ENCODE data around the gene ATP6V0B.

Gene ATP6V0B

DNA sequence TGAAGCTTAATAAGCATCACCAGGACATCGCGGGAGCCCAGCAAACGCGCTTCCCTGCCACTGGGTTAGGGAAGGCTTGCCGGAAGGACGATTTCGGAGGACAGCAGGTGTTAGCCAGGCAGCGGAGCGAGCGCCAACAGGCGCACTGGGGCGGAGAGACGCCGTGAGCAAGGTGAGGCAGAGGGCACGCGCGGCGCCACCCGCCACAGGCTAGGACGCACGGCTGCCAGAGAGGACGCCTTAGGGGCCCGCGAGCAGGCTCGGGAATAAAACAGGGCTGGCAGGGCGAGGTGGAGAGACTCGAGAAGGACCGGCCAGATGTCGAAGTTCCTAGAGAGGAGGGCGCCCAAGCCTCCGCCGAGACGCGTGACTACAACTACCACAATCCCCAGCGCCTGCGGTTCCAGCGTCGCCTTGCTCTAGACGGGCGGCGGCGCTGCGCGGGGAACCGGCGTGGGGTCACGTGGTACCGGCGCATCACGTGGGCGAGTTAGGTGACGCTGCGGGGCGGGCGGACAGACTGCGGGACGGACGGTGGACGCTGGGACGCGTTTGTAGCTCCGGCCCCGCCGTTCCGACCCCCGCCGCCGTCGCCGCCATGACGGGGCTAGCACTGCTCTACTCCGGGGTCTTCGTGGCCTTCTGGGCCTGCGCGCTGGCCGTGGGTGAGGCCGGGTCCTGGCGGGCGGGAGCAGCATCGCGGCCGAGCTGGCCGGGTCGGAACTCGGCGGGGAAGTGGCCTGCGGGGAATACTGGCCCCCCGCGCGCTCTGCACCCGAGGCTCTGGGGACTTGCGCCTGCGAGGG lies at the start of gene ATP6V0B:
TSS of gene ATP6V0B (plus strand) at position 518 of the 806 bp plus-strand sequence. CDS start at position 599, 81 bp downstream.
- peak; percentile 96 for DNase-seq

DNA sequence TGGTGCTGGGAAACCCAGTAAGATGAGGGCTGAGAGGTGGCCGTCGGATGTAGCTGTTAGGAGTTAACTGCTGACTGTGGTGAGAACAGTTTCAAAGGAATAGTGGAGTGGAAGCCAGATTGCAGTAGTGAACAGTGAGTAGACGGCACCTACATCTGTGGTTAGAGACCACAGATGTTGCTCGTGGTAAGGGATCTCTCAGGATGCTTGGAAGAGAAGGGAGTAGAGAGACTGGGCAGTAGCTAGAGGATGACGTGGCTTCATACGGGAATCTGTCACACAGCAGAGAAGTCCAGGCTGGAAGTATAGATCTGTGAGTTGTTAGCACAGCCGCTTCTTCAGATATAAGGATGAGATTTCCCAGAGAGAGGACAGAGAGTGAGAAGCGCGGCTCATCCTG lies 48.9 kb upstream of the ATP6V0B start:
- no peak for DNase-seq

DNA sequence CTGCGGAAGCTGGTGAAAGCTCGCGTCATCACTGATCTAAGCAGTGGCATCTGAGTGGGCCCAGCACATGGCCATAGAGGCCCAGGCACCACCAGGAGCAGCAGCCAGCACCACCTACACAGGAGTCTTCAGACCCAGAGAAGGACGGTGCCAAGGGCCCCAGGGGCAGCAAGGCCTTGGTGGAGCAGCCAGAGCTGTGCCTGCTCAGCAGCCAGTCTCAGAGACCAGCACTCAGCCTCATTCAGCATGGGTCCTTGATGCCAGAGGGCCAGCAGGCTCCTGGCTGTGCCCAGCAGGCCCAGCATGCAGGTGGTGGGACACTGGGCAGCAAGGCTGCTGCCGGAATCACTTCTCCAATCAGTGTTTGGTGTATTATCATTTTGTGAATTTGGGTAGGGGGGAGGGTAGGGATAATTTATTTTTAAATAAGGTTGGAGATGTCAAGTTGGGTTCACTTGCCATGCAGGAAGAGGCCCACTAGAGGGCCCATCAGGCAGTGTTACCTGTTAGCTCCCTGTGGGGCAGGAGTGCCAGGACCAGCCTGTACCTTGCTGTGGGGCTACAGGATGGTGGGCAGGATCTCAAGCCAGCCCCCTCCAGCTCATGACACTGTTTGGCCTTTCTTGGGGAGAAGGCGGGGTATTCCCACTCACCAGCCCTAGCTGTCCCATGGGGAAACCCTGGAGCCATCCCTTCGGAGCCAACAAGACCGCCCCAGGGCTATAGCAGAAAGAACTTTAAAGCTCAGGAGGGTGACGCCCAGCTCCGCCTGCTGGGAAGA lies 44.4 kb upstream of the ATP6V0B start:
- DNase-seq, result no peak

DNA sequence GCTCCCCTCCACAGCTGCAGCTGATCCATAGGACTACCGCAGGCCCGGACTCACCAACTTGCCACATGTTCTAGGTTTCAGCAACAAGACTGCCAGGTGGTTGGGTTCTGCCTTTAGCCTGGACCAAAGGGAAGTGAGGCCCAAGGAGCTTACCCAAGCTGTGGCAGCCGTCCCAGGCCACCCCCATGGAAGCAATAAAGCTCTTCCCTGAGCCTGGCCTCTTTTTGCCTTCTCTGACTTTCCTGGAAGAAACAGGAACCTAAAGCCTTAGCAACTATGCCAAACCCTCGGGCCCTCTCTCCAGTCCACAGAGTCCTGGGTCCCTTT lies 43.8 kb upstream of the ATP6V0B start:
- no peak for DNase-seq

DNA sequence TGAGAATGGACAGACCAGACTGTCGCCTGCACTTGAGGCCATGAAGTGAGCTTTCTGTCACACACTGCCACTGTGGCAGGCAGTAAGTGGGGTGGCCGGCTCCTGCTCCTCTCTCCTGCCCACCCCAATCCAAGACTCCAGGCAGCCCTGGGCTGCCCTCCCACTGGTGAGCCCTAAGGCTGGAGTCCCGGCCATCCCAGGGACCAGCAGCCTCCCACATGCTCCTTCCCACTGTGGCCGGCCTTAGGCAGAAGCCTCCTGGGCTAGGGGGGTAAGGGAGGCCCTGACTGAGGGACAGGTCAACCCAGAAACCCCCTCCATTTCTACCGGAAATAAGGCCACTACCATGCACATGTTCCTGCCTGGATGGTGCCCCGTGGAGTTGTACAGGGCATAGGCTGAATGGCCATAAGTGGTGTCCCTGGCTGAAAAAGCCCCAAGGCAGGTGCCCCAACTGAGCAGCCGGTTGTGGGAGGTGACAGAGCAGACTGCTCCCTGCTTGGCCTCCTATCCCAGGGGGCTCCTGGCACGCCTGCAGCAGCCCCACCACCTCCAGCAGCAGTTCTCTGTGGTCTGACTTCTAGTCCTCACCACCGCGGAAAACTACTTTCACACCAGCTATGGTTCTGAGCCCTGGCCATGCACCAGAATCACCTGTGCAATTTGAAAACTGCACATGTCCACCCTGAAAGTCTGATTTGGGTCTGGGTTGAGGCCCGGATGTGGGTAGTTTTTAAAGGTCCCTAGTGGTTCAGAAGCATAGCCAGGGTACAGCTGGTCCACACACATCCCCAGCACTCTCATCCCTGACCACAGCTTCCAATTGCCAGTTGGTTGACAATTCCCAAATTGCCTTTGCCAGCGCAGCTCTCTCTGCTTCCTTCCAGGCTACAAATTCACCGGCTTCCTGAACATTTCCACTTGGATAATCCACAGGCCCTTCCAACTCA lies 42.8 kb upstream of the ATP6V0B start:
- peak; percentile 5 for DNase-seq

DNA sequence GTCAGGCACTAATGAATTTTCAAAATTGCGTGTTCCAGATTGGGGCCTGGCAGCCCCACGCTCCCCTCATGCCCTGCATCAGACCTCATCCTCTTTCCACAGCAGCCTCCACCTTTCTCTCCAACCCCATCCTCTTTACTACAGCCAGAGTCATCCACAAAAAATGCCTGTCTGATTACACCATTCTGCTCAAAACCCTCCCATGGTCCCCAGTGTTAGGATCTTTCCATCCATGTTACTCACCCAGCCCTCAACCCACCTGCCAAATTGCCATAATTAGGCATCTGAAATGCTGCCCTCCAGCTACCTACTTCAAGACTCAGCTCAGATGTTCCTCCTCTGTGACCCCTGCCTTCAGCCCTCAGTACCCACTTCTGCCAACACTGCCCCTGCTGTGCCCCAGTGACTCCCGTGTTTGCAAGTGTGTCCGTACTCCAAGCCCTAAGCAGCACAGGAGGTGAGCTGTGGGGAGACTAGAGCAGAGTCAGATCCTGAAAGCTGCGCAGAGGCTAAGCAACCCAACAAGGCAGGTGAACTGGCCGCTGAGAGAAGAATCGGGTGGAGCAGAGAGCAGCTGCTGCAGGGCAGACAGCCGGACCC lies 41.9 kb upstream of the ATP6V0B start:
- no peak for DNase-seq

DNA sequence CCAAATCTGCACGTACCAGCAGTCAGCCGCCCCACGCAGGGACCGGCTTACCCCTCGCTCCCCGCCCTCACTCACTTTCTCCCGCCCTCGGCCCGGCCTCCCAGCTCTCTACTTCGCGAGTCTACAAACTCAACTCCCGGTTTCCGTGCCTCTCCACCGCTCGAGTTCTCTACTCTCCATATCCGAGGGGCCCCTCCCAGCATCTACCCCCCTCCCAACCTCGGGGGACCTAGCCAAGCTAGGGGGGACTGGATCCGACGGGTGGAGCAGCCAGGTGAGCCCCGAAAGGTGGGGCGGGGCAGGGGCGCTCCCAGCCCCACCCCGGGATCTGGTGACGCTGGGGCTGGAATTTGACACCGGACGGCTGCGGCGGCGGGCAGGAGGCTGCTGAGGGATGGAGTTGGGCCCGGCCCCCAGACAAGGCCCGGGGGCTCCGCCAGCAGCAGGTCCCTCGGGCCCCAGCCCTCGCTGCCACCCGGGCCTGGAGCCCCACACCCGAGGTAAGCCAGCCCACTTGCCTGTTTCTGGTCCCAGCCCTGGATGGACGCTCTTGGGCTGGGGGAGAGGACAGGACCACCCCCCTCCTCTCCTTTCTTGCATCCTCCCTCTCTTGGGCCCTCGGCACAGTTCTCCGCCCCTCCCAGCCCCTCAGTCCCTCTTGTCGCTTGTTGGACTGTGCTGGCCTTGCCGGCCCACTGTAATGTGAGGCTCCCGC lies 41.2 kb upstream of the ATP6V0B start, which contains the start of gene ARTN:
TSS of gene ARTN (plus strand) at position 416 of the 715 bp plus-strand sequence. CDS start 1,856 bp downstream, outside the sequence.
- DNase-seq, result peak; percentile 64

DNA sequence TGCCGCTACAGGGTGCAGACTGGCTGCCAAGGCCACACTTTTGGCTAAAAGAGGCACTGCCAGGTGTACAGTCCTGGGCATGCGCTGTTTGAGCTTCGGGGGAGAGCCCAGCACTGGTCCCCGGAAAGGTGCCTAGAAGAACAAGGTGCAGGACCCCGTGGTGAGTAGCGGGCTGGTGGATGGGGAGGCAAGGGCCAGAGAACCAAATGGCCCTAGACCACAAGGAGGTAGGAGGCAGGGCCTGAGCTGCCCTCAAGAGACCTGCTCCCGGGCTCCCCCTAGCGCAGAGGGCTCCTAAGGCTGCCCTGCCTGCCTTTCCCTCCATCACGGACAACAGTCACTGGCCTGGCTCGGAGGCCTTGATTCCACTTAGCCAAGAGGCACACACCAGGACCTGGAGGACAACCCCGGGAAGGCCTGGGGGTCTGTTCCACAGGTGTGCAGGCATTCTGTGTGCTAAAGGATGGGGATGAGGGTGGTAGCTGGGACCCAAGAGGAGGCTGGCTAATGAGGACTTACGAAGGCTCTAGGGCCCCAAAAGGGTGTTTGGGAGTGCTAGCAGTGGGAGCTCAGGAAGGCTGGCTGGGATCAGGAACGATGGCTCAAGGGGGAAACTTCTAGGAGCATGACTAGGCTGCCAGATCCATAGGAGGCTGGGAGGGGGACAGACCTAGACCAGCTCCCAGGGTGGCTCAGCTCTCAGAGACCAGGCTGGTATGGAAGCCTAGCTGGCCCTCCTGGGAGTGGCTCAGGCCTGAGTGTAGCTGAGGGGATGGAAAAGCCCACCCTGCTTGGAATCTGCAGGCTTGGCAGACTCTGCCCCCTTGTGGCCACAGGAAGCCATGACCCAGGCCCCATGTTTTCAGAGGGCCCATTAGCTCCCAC lies 40.4 kb upstream of the ATP6V0B start:
- peak; percentile 92 for DNase-seq

DNA sequence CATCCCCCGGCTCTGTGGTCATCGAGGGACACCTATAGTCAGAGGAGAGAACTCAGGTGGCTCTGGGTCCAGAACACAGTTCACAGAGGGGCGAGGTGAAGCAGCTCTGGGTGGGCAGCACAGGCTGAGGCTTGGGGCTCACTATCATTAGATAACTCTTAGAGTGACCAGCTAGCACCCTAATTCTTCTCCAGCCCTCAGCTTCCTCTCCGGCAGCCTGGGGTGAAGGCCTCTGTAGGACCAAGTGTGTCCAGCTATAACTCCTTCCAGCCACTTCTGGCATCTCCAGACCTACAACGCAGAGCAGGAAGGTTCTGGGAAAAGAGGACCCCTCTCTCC lies 39.8 kb upstream of the ATP6V0B start:
- DNase-seq, result no peak

DNA sequence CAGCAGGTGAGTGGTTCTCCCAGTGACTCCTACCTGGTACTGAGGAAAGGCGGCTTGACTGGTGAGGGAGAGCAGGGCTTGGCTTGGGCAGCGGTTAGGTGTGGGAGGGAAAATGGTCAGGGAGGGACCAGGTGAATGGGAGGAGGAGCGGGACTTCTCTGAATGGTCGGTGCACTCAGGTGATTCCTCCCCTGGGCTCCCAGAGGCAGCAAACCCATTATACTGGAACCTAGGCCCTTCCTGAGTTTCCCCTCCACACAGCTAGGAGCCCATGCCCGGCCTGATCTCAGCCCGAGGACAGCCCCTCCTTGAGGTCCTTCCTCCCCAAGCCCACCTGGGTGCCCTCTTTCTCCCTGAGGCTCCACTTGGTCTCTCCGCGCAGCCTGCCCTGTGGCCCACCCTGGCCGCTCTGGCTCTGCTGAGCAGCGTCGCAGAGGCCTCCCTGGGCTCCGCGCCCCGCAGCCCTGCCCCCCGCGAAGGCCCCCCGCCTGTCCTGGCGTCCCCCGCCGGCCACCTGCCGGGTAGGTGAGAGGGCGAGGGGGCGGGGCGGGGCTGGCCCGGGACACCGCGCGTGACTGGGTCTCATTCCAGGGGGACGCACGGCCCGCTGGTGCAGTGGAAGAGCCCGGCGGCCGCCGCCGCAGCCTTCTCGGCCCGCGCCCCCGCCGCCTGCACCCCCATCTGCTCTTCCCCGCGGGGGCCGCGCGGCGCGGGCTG lies 38.9 kb upstream of the ATP6V0B start:
- peak; percentile 37 for DNase-seq

DNA sequence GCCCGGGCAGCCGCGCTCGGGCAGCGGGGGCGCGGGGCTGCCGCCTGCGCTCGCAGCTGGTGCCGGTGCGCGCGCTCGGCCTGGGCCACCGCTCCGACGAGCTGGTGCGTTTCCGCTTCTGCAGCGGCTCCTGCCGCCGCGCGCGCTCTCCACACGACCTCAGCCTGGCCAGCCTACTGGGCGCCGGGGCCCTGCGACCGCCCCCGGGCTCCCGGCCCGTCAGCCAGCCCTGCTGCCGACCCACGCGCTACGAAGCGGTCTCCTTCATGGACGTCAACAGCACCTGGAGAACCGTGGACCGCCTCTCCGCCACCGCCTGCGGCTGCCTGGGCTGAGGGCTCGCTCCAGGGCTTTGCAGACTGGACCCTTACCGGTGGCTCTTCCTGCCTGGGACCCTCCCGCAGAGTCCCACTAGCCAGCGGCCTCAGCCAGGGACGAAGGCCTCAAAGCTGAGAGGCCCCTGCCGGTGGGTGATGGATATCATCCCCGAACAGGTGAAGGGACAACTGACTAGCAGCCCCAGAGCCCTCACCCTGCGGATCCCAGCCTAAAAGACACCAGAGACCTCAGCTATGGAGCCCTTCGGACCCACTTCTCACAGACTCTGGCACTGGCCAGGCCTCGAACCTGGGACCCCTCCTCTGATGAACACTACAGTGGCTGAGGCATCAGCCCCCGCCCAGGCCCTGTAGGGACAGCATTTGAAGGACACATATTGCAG lies 38.2 kb upstream of the ATP6V0B start:
- peak; percentile 72 for DNase-seq

DNA sequence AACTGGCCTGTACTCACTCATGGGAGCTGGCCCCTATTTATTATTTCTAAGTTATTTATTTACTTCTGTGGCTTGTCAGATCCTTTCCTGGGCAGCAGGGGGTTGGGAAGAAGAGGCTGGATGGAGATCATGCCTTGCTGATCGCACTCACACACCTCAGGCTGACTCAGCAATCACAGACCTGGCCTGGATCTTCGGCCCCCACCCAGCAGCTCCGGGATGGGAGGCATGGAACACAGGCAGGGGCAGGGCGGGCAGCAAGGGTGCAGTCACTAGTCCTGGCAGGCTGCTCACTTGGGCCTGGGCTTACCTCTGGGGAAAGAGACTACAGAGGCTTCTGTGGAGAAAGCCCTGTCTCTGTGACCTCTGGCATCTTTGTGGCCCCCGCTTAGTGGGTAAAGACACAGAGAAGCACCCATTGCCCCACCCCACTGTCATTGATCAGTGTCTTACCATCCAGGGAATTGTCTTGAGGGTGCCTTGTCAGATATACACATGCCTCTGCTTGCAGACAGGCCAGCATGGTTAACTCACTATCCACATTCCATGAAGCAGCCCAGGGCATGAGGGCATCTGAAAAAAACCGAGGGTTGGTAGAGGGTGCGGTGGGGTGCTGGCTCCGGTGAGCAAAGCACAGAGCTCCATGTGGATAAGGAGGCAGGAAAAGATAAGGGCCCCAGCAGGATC lies 37.4 kb upstream of the ATP6V0B start:
- DNase-seq, result no peak

DNA sequence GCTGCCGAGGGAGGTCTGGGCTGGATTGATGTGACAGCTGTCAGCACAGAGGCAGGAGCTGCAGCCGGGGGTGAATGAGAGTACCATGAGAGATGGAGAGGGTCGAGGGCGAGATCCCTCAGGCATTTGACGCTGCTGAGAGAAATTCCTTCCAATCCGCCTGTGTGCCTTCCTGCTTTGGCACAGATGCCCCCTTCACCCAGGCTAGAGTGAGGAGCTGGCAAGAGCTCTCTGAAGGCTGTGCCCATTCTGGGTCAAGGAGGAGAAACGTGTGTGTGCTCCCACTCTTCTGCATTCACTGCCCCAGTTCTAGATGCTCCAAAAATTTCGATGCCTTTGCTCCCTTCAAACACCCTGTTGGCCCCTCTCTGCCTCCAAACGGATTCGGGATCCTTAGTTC lies 36.4 kb upstream of the ATP6V0B start:
- no peak for DNase-seq

DNA sequence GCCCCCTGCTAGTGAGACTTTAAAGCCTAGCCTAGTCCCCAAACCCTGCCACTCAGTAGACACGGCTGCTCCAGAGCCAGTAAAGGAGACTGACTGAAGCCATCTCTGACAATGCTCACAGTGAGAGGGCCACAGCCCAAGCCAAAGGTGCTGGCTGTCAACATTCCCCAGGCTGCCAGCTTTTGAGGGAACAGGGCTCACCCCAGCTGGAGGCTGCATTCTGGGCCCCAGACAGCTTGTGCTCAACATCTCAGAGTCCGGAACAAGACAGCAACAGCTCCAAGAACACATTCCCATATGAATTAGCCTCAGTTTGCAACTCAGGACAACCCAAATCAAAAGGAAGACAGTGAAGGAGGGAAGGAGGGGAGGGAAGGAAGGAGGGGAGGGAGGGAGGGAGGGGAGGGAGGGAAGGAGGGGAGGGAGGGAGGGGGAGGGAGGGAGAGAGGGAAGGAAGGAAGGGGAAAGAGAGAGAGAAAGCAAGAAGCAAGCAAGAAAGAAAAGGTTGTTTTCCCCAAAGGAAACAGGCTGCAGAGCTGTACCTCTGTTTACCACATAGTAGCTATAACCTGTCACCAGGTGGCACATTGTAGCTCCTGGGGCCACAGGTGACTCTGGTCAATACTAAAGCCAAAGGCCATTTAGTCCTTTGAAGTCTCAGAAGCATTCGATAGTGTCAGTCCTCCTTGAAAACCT lies 35.7 kb upstream of the ATP6V0B start:
- no peak for DNase-seq

DNA sequence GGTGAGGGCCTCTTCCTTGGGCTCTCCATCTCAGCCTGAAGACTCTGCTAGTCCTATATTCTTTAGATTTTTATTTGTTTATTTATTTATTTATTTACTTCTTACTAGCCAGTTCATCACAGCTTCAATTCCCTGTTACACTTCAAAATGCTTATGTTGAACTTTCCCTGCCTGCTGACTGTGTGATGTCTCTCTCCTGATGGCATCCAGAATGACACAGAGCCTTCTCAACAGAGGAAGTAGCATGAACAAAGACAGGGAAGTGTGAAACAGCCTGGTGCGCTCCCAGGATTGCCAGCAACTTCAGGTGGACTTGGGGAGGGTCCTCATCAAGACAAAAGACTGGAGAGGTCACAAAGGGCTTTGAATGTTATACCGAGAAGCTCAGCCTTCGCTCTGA lies 32.3 kb upstream of the ATP6V0B start:
- no peak for DNase-seq

DNA sequence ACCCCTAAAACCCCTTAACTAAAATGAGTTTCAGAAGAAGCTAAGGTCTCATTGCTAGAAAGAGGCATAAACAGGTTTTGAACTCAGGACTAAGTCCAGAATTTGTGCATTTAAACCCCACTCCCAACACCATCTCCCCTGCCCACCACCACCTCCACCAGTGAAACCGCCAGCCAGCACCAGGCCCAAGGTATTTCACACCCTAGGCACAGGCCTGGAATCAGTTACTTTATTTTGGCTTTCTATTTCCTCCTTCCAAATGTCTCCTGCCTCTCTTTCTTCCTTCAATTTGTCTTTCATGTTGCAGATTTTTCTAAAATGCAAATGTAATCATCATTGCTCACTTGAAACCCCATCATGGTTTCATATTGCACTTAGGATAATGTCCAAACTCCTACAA lies 29.9 kb upstream of the ATP6V0B start:
- DNase-seq, result no peak

DNA sequence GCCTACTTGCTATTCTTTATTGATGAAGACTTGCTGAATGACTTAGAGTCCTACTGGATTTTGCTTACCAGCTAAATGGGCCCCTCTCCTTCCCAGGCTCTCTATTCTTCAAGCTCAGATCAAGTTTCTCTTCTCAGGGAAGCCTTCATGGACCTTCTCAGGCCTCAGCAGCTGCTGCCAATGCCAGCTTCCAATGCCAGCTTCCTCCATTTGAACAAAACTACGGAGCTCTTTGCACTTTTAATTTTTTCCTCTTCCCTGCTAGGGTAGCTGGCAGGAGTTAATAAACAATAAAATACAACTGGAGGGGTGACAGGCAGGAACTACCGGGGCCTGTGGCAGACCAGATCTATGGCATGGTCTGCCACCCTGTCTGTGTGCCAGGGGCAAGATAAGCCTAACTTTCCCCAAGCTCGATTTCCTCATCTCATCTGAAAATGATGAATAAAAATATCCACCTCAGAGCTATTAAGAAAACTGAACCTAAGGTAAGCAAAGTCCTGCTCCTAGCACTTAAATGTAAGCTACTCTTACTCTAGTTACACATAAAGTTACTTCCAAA lies 29.0 kb upstream of the ATP6V0B start:
- DNase-seq, result no peak

Measured in retina (tissue), 1 donor.